HepG2 (cell line): Measurements from ENCODE around the gene GBP1. TPM values are rescaled to one million over a fixed set of nuclear protein-coding genes. Genes with fewer than 3 reads are reported as not detected.
A peak's percentile ranks its signal among the peaks of the same experiment; 100 is the strongest.

Experiments
- ATAC-seq: fragments of 200-7000 bp; cut with Tn5 transposase; 3 replicates; pipeline ENCODE4 v1.9.1; 2020; ENCODE audit warnings: mild to moderate bottlenecking, moderate library complexity
- BruUV-seq: library from RNA; stranded (reverse); fragments of 400-500 nt; replicated peaks from 2 replicates; lab custom pipeline; 2021; lab: Mats Ljungman, UMichigan
- CTCF ChIA-PET: fragments of 300-600 bp; formaldehyde crosslinking; extraction: SDS; loops from one replicate; lab custom pipeline; 2021; ENCODE audit warnings: low total read pairs, inconsistent platforms, low intra/inter-chr PET ratio; lab: Yijun Ruan, JAX
- POLR2A ChIA-PET: fragments of 350-600 bp; sonication (Branson Sonifier 250); formaldehyde crosslinking; loops from one replicate; lab custom pipeline; 2020; ENCODE audit warnings: antibody characterized with exemption, inconsistent platforms; lab: Yijun Ruan, JAX
- DNase-seq: peaks from one replicate; pipeline ENCODE4 v3.0.0-alpha.2; 2015; ENCODE audit warnings: low spot score
- FAIRE-seq: peaks from 3 replicates; lab custom pipeline; 2011; peaks lifted over from hg19 to GRCh38; lab: Jason Lieb, UNC
- H2AFZ ChIP-seq: one replicate; pipeline ENCODE4 v1.6.1; 2011; ENCODE audit warnings: low read length, inconsistent platforms
- H3K27ac ChIP-seq: fragments of 300-600 bp; 3 replicates; pipeline ENCODE4 v1.8.0; 2011; ENCODE audit warnings: mixed run types, mild to moderate bottlenecking, mixed read lengths, low read length, inconsistent platforms; ENCODE audit not compliant: insufficient read depth; ENCODE audit errors: extremely low read length
- H3K27me3 ChIP-seq, 2 experiments: fragments of 200-600 bp in 1 of 2; 2 replicates in 1 of 2; 3 replicates in 1 of 2; pipeline versions ENCODE4 v1.6.0 to v1.8.0; 2011; ENCODE audit warnings: low read length in 2 of 2, mild to moderate bottlenecking in 2 of 2, moderate library complexity in 2 of 2, inconsistent platforms in 1 of 2; ENCODE audit not compliant: insufficient read depth in 2 of 2, control insufficient read depth in 1 of 2
- H3K36me3 ChIP-seq, 2 experiments: fragments of 200-600 bp in 1 of 2; replicated peaks in 1 of 2; 2 replicates in 1 of 2; 3 replicates in 1 of 2; pipeline versions ENCODE4 v1.5.1 to v1.8.0; 2011; ENCODE audit warnings: low read length in 2 of 2, inconsistent platforms in 1 of 2; ENCODE audit not compliant: insufficient read depth in 2 of 2, control insufficient read depth in 1 of 2
- H3K4me1 ChIP-seq: 2 replicates; pipeline ENCODE4 v1.5.1; 2012; ENCODE audit warnings: low read length, inconsistent platforms; ENCODE audit not compliant: insufficient read depth
- H3K4me2 ChIP-seq: 2 replicates; pipeline ENCODE4 v1.6.0; 2011; ENCODE audit warnings: low read depth, low read length, inconsistent platforms
- H3K4me3 ChIP-seq, 3 experiments: fragments of 200-600 bp in 1 of 3; sonication (generic), shearing (Covaris generic) in 1 of 3; replicated peaks in 1 of 3; 2 replicates each; pipeline ENCODE4 v1.5.1; 2011 to 2016; ENCODE audit warnings: low read length in 3 of 3, inconsistent platforms in 2 of 3, low read depth in 2 of 3, mild to moderate bottlenecking in 2 of 3, control low read depth in 1 of 3, mixed read lengths in 1 of 3; ENCODE audit not compliant: insufficient read depth in 1 of 3
- H3K79me2 ChIP-seq: one replicate; pipeline ENCODE4 v1.6.1; 2011; ENCODE audit warnings: low read length, inconsistent platforms; ENCODE audit not compliant: insufficient read depth
- H3K9ac ChIP-seq: 2 replicates; pipeline ENCODE4 v1.6.0; 2011; ENCODE audit warnings: mild to moderate bottlenecking, low read depth, low read length, inconsistent platforms; ENCODE audit not compliant: insufficient read depth
- H3K9me3 ChIP-seq: 2 replicates; pipeline ENCODE4 v1.5.1; 2012; ENCODE audit warnings: mild to moderate bottlenecking, low read length
- H4K20me1 ChIP-seq: 2 replicates; pipeline ENCODE4 v1.6.0; 2011; ENCODE audit warnings: inconsistent platforms, mild to moderate bottlenecking, low read length, moderate library complexity; ENCODE audit not compliant: insufficient read depth
- ARNT2 ChIP-seq: sonication (generic); formaldehyde crosslinking; IDR thresholded peaks from 2 replicates; pipeline ENCODE4 v1.8.0; 2022; ENCODE audit warnings: mild to moderate bottlenecking, low read depth, missing genetic modification reagents, moderate library complexity
- FOXC1 ChIP-seq: sonication (generic); formaldehyde crosslinking; IDR thresholded peaks from 2 replicates; pipeline ENCODE4 v1.8.0; 2022; ENCODE audit warnings: mild to moderate bottlenecking, missing genetic modification reagents, borderline replicate concordance
- MTF1 ChIP-seq: sonication (generic); formaldehyde crosslinking; IDR thresholded peaks from 2 replicates; pipeline ENCODE4 v1.5.0; 2020; ENCODE audit warnings: missing genetic modification reagents
- RAD21 ChIP-seq: fragments of 450-650 bp; formaldehyde crosslinking; IDR thresholded peaks from 2 replicates; pipeline ENCODE4 v1.5.0; 2020; ENCODE audit warnings: mild to moderate bottlenecking
- SMC3 ChIP-seq: IDR thresholded peaks from 2 replicates; pipeline ENCODE4 v1.6.1; 2011; ENCODE audit warnings: low read length, improper control_type of control experiment
- STAG1 ChIP-seq: sonication (generic); formaldehyde crosslinking; IDR thresholded peaks from 2 replicates; pipeline ENCODE4 v1.4.0; 2020; ENCODE audit warnings: missing genetic modification reagents
- ZNF484 ChIP-seq: sonication (generic); formaldehyde crosslinking; IDR thresholded peaks from 2 replicates; pipeline ENCODE4 v1.5.1; 2020; ENCODE audit warnings: mild to moderate bottlenecking, low read depth, missing genetic modification reagents, borderline replicate concordance
- ZNF562 ChIP-seq: sonication (generic); formaldehyde crosslinking; IDR thresholded peaks from 2 replicates; pipeline ENCODE4 v1.8.0; 2022; ENCODE audit warnings: missing genetic modification reagents, borderline replicate concordance
- ZSCAN31 ChIP-seq: sonication (generic); formaldehyde crosslinking; IDR thresholded peaks from 2 replicates; pipeline ENCODE4 v1.5.0; 2020; ENCODE audit warnings: low read depth, mild to moderate bottlenecking, missing genetic modification reagents
- in situ Hi-C: cut with HindIII; loops from 2 replicates; pipeline ENCODE4 v1.10.0; 2017; ENCODE audit warnings: low pct_unique_long_range_greater_than_20kb; ENCODE audit not compliant: extremely low pct_ligation_motif_present
- intact Hi-C: fragments of 100-400 bp; cut with micrococcal nuclease; formaldehyde crosslinking; loops from one replicate; pipeline ENCODE4 v1.10.0; 2022; ENCODE audit not compliant: unreplicated experiment
- polyA plus RNA-seq, 8 experiments: library from polyadenylated mRNA; depleted of rRNA in 3 of 8; stranded (reverse) in 7 of 8; unstranded in 1 of 8; fragments of >200 nt; fragmentation: Illumina TruSeq in 4 of 8; extraction: Trizol in 4 of 8; gene quantifications; 2 replicates each; pipeline versions ENCODE4 v1.2.1 to v1.2.3, GENCODE V29; 2011 to 2016; ENCODE audit warnings: low read depth in 4 of 8, missing spikeins in 1 of 8, mixed read lengths in 1 of 8; ENCODE audit not compliant: insufficient read depth in 1 of 8
- total RNA-seq, 5 experiments: library from RNA; depleted of rRNA; stranded (reverse); fragments of >200 nt; fragmentation: Illumina TruSeq; extraction: Trizol; gene quantifications; 2 replicates each; pipeline ENCODE4 v1.2.3, GENCODE V29; 2016; ENCODE audit warnings: low read depth in 1 of 5
- TF ChIP-seq, protein P1 (sequence below): sonication (generic); formaldehyde crosslinking; IDR thresholded peaks from 2 replicates; pipeline ENCODE4 v1.8.1; 2023; ENCODE audit warnings: missing genetic modification reagents, inconsistent platforms, borderline replicate concordance
- TF ChIP-seq, protein P2 (sequence below): sonication (generic); formaldehyde crosslinking; IDR thresholded peaks from one replicate; pipeline ENCODE4 v1.5.1; 2020; ENCODE audit warnings: mild to moderate bottlenecking, missing genetic modification reagents; ENCODE audit errors: not compliant biosample characterization
- TF ChIP-seq, protein P3 (sequence below): sonication (generic); formaldehyde crosslinking; IDR thresholded peaks from 2 replicates; pipeline ENCODE4 v1.5.0; 2020; ENCODE audit warnings: mild to moderate bottlenecking, missing genetic modification reagents, moderate library complexity

GBP1 gene
- total and polyA plus RNA-seq, 2 of the 13 experiments (the other 11 are each of a cell fraction or from before 2014, with no cell fraction given), result 0.62 to 2.3 TPM

DNA sequence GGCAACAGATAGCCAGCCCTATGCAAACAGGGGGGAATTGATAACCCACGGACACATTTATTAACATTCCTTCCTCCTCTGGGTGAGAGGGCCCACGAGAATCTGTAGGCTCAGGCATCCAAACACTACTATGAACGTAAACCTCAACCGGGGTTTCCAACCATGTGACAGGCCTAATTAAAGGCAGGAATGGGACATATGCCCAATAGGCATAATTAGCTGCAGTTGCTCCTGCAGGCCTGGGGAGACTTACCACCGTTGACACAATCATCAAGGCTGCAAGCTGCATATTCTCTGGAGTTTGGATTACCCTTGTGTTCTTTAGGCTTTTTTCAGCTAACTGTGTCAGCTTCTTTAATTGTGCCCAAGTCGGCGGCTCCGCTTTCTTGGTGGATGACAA, 22.2 kb upstream of the GBP1 start (continued):
- TF ChIP-seq, protein P1, sequence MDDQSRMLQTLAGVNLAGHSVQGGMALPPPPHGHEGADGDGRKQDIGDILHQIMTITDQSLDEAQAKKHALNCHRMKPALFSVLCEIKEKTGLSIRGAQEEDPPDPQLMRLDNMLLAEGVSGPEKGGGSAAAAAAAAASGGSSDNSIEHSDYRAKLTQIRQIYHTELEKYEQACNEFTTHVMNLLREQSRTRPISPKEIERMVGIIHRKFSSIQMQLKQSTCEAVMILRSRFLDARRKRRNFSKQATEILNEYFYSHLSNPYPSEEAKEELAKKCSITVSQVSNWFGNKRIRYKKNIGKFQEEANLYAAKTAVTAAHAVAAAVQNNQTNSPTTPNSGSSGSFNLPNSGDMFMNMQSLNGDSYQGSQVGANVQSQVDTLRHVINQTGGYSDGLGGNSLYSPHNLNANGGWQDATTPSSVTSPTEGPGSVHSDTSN, result no peak
- no peak for TF ChIP-seq ZNF562 (CRISPR knock-in tag)

DNA sequence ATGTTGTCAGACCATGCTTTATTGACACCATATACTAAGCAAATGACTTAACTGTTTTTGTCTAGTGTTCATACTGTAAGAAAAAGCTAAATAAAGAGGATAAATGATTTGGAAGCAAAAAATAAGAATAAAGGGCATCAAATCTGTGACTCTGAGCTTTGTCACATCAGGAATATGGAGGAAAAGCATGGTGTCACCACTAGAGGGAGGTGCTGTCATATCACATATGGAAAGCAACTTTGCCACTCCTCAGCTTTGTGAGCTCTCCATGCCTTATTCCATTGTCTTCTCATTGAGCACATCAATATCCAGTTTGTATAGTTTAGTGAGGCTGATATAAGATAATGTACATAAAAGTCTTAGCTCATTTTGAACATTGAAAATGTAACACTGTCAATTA, 20.8 kb upstream of the GBP1 start:
- ATAC-seq (peak; percentile 78), FAIRE-seq (peak; percentile 49), DNase-seq (peak; percentile 52)
- BruUV-seq, result no TSS peak
- Histone ChIP-seq H3K4me3 (no peak overlapping the region), H3K4me1 (peaks cover 8% of the 10 kb centered on the region; the same call in 1 of the 2 replicates), H4K20me1 (no peaks in the 10 kb centered on the region), H2AFZ (no peak overlapping the region), H3K79me2 (no peaks in the 10 kb centered on the region), H3K9ac (no peak overlapping the region), H3K27ac (no peak overlapping the region), H3K36me3 (no peaks in the 10 kb centered on the region), H3K27me3 (no peaks in the 10 kb centered on the region), H3K4me2 (no peak overlapping the region), H3K9me3 (no peaks in the 10 kb centered on the region)
- in situ Hi-C loops (loop anchor here (25.0 kb wide), 1 partner anchor 277 kb away; the partner anchor contains the start of gene GBP6), intact Hi-C loops (loop anchor here (1.0 kb wide), 2 partner anchors 87 to 273 kb away; no protein-coding TSS in a partner anchor)
- ChIA-PET POLR2A (no interaction called here), CTCF (interaction anchor here (1.3 to 2.6 kb wide), 3 partner anchors 64 to 369 kb away, joined by 4 to 16 read pairs (median 6); no protein-coding TSS in a partner anchor)
- TF ChIP-seq, protein P2, sequence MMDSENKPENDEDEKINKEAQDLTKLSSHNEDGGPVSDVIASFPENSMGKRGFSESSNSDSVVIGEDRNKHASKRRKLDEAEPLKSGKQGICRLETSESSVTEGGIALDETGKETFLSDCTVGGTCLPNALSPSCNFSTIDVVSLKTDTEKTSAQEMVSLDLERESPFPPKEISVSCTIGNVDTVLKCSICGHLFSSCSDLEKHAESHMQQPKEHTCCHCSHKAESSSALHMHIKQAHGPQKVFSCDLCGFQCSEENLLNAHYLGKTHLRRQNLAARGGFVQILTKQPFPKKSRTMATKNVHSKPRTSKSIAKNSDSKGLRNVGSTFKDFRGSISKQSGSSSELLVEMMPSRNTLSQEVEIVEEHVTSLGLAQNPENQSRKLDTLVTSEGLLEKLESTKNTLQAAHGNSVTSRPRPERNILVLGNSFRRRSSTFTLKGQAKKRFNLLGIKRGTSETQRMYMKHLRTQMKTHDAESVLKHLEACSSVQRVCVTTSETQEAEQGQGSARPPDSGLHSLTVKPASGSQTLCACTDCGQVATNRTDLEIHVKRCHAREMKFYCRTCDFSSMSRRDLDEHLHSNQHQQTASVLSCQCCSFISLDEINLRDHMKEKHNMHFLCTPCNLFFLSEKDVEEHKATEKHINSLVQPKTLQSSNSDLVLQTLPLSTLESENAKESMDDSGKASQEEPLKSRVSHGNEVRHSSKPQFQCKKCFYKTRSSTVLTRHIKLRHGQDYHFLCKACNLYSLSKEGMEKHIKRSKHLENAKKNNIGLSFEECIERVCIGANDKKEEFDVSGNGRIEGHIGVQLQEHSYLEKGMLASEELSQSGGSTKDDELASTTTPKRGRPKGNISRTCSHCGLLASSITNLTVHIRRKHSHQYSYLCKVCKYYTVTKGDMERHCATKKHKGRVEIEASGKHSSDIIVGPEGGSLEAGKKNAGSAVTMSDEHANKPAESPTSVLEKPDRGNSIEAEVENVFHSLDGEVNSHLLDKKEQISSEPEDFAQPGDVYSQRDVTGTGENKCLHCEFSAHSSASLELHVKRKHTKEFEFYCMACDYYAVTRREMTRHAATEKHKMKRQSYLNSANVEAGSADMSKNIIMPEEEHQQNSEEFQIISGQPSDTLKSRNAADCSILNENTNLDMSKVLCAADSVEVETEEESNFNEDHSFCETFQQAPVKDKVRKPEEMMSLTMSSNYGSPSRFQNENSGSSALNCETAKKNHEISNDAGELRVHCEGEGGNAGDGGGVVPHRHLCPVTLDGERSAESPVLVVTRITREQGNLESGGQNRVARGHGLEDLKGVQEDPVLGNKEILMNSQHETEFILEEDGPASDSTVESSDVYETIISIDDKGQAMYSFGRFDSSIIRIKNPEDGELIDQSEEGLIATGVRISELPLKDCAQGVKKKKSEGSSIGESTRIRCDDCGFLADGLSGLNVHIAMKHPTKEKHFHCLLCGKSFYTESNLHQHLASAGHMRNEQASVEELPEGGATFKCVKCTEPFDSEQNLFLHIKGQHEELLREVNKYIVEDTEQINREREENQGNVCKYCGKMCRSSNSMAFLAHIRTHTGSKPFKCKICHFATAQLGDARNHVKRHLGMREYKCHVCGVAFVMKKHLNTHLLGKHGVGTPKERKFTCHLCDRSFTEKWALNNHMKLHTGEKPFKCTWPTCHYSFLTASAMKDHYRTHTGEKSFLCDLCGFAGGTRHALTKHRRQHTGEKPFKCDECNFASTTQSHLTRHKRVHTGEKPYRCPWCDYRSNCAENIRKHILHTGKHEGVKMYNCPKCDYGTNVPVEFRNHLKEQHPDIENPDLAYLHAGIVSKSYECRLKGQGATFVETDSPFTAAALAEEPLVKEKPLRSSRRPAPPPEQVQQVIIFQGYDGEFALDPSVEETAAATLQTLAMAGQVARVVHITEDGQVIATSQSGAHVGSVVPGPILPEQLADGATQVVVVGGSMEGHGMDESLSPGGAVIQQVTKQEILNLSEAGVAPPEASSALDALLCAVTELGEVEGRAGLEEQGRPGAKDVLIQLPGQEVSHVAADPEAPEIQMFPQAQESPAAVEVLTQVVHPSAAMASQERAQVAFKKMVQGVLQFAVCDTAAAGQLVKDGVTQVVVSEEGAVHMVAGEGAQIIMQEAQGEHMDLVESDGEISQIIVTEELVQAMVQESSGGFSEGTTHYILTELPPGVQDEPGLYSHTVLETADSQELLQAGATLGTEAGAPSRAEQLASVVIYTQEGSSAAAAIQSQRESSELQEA (CRISPR knock-in tag), result no peak
- TF ChIP-seq ARNT2 (CRISPR knock-in tag) (no peak), STAG1 (CRISPR knock-in tag) (peak; percentile 89), ZNF484 (CRISPR knock-in tag) (no peak), FOXC1 (CRISPR knock-in tag) (no peak), RAD21 (CRISPR knock-in tag) (peak; percentile 73), MTF1 (CRISPR knock-in tag) (no peak), ZSCAN31 (CRISPR knock-in tag) (no peak), SMC3 (peak; percentile 81)
- TF ChIP-seq, protein P3, sequence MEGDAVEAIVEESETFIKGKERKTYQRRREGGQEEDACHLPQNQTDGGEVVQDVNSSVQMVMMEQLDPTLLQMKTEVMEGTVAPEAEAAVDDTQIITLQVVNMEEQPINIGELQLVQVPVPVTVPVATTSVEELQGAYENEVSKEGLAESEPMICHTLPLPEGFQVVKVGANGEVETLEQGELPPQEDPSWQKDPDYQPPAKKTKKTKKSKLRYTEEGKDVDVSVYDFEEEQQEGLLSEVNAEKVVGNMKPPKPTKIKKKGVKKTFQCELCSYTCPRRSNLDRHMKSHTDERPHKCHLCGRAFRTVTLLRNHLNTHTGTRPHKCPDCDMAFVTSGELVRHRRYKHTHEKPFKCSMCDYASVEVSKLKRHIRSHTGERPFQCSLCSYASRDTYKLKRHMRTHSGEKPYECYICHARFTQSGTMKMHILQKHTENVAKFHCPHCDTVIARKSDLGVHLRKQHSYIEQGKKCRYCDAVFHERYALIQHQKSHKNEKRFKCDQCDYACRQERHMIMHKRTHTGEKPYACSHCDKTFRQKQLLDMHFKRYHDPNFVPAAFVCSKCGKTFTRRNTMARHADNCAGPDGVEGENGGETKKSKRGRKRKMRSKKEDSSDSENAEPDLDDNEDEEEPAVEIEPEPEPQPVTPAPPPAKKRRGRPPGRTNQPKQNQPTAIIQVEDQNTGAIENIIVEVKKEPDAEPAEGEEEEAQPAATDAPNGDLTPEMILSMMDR (CRISPR knock-in tag), result peak; percentile 78
